Fibroblast of skin of right biceps (primary cell): ENCODE data around the gene MBTPS1.

Source experiments
- DNase-seq: peaks from one replicate; pipeline ENCODE4 v3.0.0-alpha.2; 2013

Gene MBTPS1

GRCh38 chr16:84069540-84069939 is 47.2 kb downstream of the MBTPS1 start:
- no peak for DNase-seq

GRCh38 chr16:84068783-84069462 is 47.8 kb downstream of the MBTPS1 start:
- no peak for DNase-seq

- no peak for DNase-seq
Observed at GRCh38 chr16:84068041-84068440, 48.7 kb downstream of the MBTPS1 start.

GRCh38 chr16:84067640-84068039 is 49.1 kb downstream of the MBTPS1 start:
- DNase-seq: no peak

GRCh38 chr16:84065536-84066132 is 51.1 kb downstream of the MBTPS1 start:
- peak; percentile 55 for DNase-seq

GRCh38 chr16:84063980-84064379 is 52.8 kb downstream of the MBTPS1 start:
- no peak for DNase-seq

GRCh38 chr16:84062734-84063640 is 53.8 kb downstream of the MBTPS1 start:
- peak; percentile 69 for DNase-seq

- DNase-seq: no peak
Observed at GRCh38 chr16:84061236-84061819, 55.4 kb downstream of the MBTPS1 start.

GRCh38 chr16:84059946-84060901 is 56.5 kb downstream of the MBTPS1 start:
- no peak for DNase-seq

GRCh38 chr16:84059111-84059510 is 57.6 kb downstream of the MBTPS1 start:
- DNase-seq: no peak

GRCh38 chr16:84058664-84059063 is 58.1 kb downstream of the MBTPS1 start:
- DNase-seq: no peak

- no peak for DNase-seq
Observed at GRCh38 chr16:84058211-84058610, 58.5 kb downstream of the MBTPS1 start.

GRCh38 chr16:84056933-84057332 is 59.8 kb downstream of the MBTPS1 start:
- no peak for DNase-seq

GRCh38 chr16:84055801-84056634 is 60.7 kb downstream of the MBTPS1 start:
- DNase-seq: no peak

- DNase-seq: no peak
Observed at GRCh38 chr16:84055366-84055765, 61.4 kb downstream of the MBTPS1 start.

GRCh38 chr16:84054916-84055315 is 61.8 kb downstream of the MBTPS1 start:
- no peak for DNase-seq

GRCh38 chr16:84054271-84054670 is 62.5 kb downstream of the MBTPS1 start:
- DNase-seq: no peak

GRCh38 chr16:84053237-84053636 is 63.5 kb downstream of the MBTPS1 start:
- DNase-seq: no peak

- DNase-seq: no peak
Observed at GRCh38 chr16:84052071-84052622, 64.6 kb downstream of the MBTPS1 start.

GRCh38 chr16:84050316-84050715 is 66.4 kb downstream of the MBTPS1 start:
- no peak for DNase-seq
